ENCODE data around the gene ZNF543. TPM values are rescaled to one million over a fixed set of nuclear protein-coding genes. Genes with fewer than 3 reads are reported as not detected.

ZNF543 gene
- total RNA-seq (2014; rRNA removed; shearing (Covaris generic)) = 15.8 and 16.6 TPM in 2 replicates

GRCh38 chr19:57320180-57321084 lies at the start of gene ZNF543:
Gene ZNF543, plus strand, starts transcription at chr19:57320472. Its CDS starts 382 bp downstream, at chr19:57320854.
- peak; percentile 96 for DNase-seq (ENCODE audit: low spot score)

- DNase-seq (ENCODE audit: low spot score) = no peak
Observed at GRCh38 chr19:57271280-57271679, 49.0 kb upstream of the ZNF543 start.

- DNase-seq (ENCODE audit: low spot score) = no peak
Observed at GRCh38 chr19:57273014-57273413, 47.3 kb upstream of the ZNF543 start.

- no peak for DNase-seq (ENCODE audit: low spot score)
Observed at GRCh38 chr19:57276430-57276829, 43.8 kb upstream of the ZNF543 start.

GRCh38 chr19:57278481-57278880 lies 41.8 kb upstream of the ZNF543 start:
- DNase-seq (ENCODE audit: low spot score) = peak; percentile 99

- peak; percentile 97 for DNase-seq (ENCODE audit: low spot score)
Observed at GRCh38 chr19:57279418-57280164, 40.7 kb upstream of the ZNF543 start.

GRCh38 chr19:57280165-57280961 lies 39.9 kb upstream of the ZNF543 start, which contains the start of gene ZNF460:
Gene ZNF460, plus strand, starts transcription at chr19:57280485. Its CDS starts 322 bp downstream, at chr19:57280807.
- DNase-seq (ENCODE audit: low spot score) = peak; percentile 98

GRCh38 chr19:57280962-57281400 lies 39.3 kb upstream of the ZNF543 start:
- peak; percentile 39 for DNase-seq (ENCODE audit: low spot score)

- DNase-seq (ENCODE audit: low spot score) = no peak
Observed at GRCh38 chr19:57282011-57282643, 38.1 kb upstream of the ZNF543 start.

GRCh38 chr19:57288373-57288772 lies 31.9 kb upstream of the ZNF543 start:
- no peak for DNase-seq (ENCODE audit: low spot score)

GRCh38 chr19:57290970-57291369 lies 29.3 kb upstream of the ZNF543 start:
- no peak for DNase-seq (ENCODE audit: low spot score)

GRCh38 chr19:57292547-57292946 lies 27.7 kb upstream of the ZNF543 start:
- DNase-seq (ENCODE audit: low spot score) = no peak

GRCh38 chr19:57293719-57294118 lies 26.6 kb upstream of the ZNF543 start:
- DNase-seq (ENCODE audit: low spot score) = no peak

- DNase-seq (ENCODE audit: low spot score) = peak; percentile 96
Observed at GRCh38 chr19:57302020-57302465, 18.2 kb upstream of the ZNF543 start.

- no peak for DNase-seq (ENCODE audit: low spot score)
Observed at GRCh38 chr19:57302727-57303401, 17.4 kb upstream of the ZNF543 start.

- no peak for DNase-seq (ENCODE audit: low spot score)
Observed at GRCh38 chr19:57305056-57305455, 15.2 kb upstream of the ZNF543 start.

- DNase-seq (ENCODE audit: low spot score) = no peak
Observed at GRCh38 chr19:57308514-57308913, 11.8 kb upstream of the ZNF543 start.

- DNase-seq (ENCODE audit: low spot score) = no peak
Observed at GRCh38 chr19:57310792-57311191, 9.5 kb upstream of the ZNF543 start.

- DNase-seq (ENCODE audit: low spot score) = no peak
Observed at GRCh38 chr19:57314146-57314545, 6.1 kb upstream of the ZNF543 start.

- DNase-seq (ENCODE audit: low spot score) = no peak
Observed at GRCh38 chr19:57317503-57317902, 2.8 kb upstream of the ZNF543 start.

- DNase-seq (ENCODE audit: low spot score) = no peak
Observed at GRCh38 chr19:57319869-57320179, 448 bp upstream of the ZNF543 start.

All from A172 (cell line).